BLaER1 (cell line): Measurements from ENCODE around the gene METTL22.

Source experiments
- H3K27ac ChIP-seq: shearing (Covaris generic); formaldehyde crosslinking; 2 replicates; pipeline ENCODE4 v1.8.1; 2022
- H3K27me3 ChIP-seq: shearing (Covaris generic); formaldehyde crosslinking; 2 replicates; pipeline ENCODE4 v1.8.1; 2022
- H3K36me3 ChIP-seq: shearing (Covaris generic); formaldehyde crosslinking; 2 replicates; pipeline ENCODE4 v1.8.1; 2022
- H3K4me1 ChIP-seq: shearing (Covaris generic); formaldehyde crosslinking; 2 replicates; pipeline ENCODE4 v1.8.1; 2022
- H3K4me2 ChIP-seq: shearing (Covaris generic); formaldehyde crosslinking; 2 replicates; pipeline ENCODE4 v1.8.1; 2022
- H3K4me3 ChIP-seq: shearing (Covaris generic); formaldehyde crosslinking; 2 replicates; pipeline ENCODE4 v1.8.1; 2022
- H3K9ac ChIP-seq: shearing (Covaris generic); formaldehyde crosslinking; 2 replicates; pipeline ENCODE4 v1.8.1; 2022
- H3K9me3 ChIP-seq: shearing (Covaris generic); formaldehyde crosslinking; 2 replicates; pipeline ENCODE4 v1.8.1; 2022
- H4K20me1 ChIP-seq: shearing (Covaris generic); formaldehyde crosslinking; 2 replicates; pipeline ENCODE4 v1.8.1; 2022
- Cebpa-rat ChIP-seq: shearing (Covaris generic); IDR thresholded peaks from 2 replicates; pipeline ENCODE4 v1.8.1; 2022

The METTL22 gene

GRCh38 chr16:8673611-8674412 is 52.3 kb downstream of the METTL22 start:
- no peak overlapping the region for H3K27ac ChIP-seq
- peak overlapping the region; percentile 78 for H3K4me3 ChIP-seq
- peak overlapping the region; percentile 100 for H3K4me2 ChIP-seq
- peaks cover 12% of the 10 kb centered on the region; the same call in 1 of the 2 replicates for H3K36me3 ChIP-seq
- H4K20me1 ChIP-seq = 0 out of 2 replicates have a peak, but pooled peaks cover 5% of the 10 kb centered on the region
- H3K9ac ChIP-seq = peak overlapping the region; percentile 59
- peaks cover 38% of the 10 kb centered on the region for H3K4me1 ChIP-seq
- TF ChIP-seq Cebpa-rat = no peak
- H3K9me3 ChIP-seq = no peaks in the 10 kb centered on the region
- H3K27me3 ChIP-seq = no peaks in the 10 kb centered on the region

DNA sequence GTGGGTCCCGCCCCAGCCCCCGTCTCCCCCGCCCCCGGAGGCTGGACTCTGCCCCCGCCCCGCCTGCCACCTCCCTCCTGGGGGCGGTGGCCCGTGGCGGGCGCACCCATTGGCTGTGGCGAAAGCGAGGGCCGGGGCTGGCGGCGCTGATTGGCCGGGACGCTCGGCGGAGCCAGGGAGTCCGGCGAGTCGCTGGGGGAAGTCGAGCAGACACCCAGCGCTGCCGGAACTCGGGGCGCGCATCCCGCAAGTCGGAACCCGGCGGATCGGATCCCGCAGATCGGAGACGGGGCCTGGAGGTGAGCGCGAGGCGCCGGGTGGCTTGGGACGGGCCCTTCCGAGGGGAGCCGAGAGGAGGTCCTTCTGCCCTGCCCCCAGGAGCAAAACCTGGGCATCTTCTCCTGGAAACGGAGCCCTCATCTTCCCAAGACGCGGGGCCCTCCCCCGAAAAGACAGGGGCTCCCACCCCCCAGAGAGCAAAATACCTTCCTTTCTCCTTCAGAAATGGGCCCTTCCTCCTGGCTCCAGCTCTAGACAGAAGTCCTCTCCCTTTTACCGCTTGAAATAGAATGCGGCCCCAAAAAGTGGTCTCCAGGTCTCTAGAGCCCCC is 53.0 kb downstream of the METTL22 start, which contains the start of gene ABAT:
Gene ABAT, plus strand, starts transcription at position 205 of the 610 bp plus-strand sequence. CDS start 61,123 bp downstream, outside the sequence.
- TF ChIP-seq Cebpa-rat = no peak
- H3K27ac ChIP-seq = peak within 1 kb of the TSS; percentile 53; the same call in 1 of the 2 replicates
- peaks cover 14% of the 10 kb centered on the region; the same call in 1 of the 2 replicates for H3K36me3 ChIP-seq
- H3K9me3 ChIP-seq = peaks cover 2% of the 10 kb centered on the region; the same call in 1 of the 2 replicates
- peak within 1 kb of the TSS; percentile 78 for H3K4me3 ChIP-seq
- peak within 1 kb of the TSS; percentile 76 for H3K9ac ChIP-seq
- 0 out of 2 replicates have a peak, but pooled peaks cover 5% of the 10 kb centered on the region for H4K20me1 ChIP-seq
- H3K4me2 ChIP-seq = peak within 1 kb of the TSS; percentile 100
- H3K27me3 ChIP-seq = no peaks in the 10 kb centered on the region
- peaks cover 38% of the 10 kb centered on the region for H3K4me1 ChIP-seq

GRCh38 chr16:8675183-8676159 is 54.0 kb downstream of the METTL22 start:
- Histone ChIP-seq H4K20me1 (0 out of 2 replicates have a peak, but pooled peaks cover 5% of the 10 kb centered on the region), H3K36me3 (peaks cover 13% of the 10 kb centered on the region; the same call in 1 of the 2 replicates), H3K27ac (no peak overlapping the region), H3K4me1 (peaks cover 41% of the 10 kb centered on the region), H3K4me2 (peak overlapping the region; percentile 100), H3K9me3 (peaks cover 8% of the 10 kb centered on the region), H3K4me3 (peak overlapping the region; percentile 78), H3K9ac (peak overlapping the region; percentile 76; the same call in 1 of the 2 replicates), H3K27me3 (no peaks in the 10 kb centered on the region)
- TF ChIP-seq Cebpa-rat = no peak

DNA sequence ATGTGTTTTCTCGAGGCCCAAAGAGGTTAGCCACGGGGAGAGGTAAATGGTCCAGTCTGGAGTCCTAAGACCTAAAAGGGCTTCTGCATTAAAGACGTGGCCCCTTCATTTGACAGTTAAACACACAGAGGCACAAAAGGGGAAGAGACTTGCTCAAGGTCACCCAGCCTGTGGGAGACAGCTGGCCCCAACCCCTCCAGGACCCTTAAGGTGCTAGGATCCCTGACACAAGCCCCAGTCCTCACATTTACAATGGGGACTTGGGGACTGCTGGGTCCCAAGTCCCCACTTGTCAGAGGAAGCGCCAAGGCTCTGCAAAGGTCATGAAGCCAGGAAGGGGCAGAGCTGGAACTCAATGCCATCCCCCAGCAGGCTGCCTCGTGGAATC is 54.7 kb downstream of the METTL22 start:
- no peak for TF ChIP-seq Cebpa-rat
- H3K36me3 ChIP-seq = peaks cover 11% of the 10 kb centered on the region; the same call in 1 of the 2 replicates
- no peaks in the 10 kb centered on the region for H3K27me3 ChIP-seq
- H3K9ac ChIP-seq = no peak overlapping the region
- no peak overlapping the region for H3K4me3 ChIP-seq
- peak overlapping the region; percentile 51 for H3K4me2 ChIP-seq
- no peak overlapping the region for H3K27ac ChIP-seq
- H3K9me3 ChIP-seq = peaks cover 8% of the 10 kb centered on the region
- peaks cover 44% of the 10 kb centered on the region for H3K4me1 ChIP-seq
- H4K20me1 ChIP-seq = 0 out of 2 replicates have a peak, but pooled peaks cover 5% of the 10 kb centered on the region

DNA sequence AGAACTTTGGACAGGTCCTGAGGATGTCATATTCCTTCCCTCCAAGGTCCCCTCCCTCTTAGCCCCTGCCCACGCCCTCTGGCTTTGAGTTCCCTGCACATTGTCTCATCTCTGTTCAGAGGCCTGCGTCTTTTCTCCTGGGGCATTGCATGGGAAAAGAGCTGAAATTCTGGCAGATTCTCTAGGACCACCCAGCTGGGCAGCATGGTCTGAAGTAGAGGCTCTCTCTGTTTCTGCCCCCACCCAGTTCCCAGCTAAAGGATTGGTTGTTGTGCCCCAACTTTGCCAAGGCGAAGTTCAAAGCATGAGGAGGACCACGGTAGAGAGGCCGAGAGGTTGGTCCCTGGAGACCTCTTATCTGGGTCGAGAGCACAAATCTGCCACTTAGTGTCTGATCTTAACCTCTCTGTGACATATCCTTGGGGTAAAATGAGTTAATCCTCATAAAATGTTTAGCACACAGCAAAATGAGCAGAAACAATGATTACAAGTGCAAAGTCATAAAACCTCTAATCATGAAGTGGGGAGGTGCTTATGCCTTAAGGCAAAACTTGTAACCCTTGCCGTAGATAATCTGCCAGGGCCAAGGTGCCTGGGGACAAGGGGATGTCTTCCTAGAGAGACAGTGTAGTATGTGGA is 55.4 kb downstream of the METTL22 start:
- no peak overlapping the region for H3K4me3 ChIP-seq
- TF ChIP-seq Cebpa-rat = no peak
- peaks cover 44% of the 10 kb centered on the region for H3K4me1 ChIP-seq
- H3K9me3 ChIP-seq = peaks cover 8% of the 10 kb centered on the region
- H3K27ac ChIP-seq = no peak overlapping the region
- H3K27me3 ChIP-seq = no peaks in the 10 kb centered on the region
- peaks cover 11% of the 10 kb centered on the region; the same call in 1 of the 2 replicates for H3K36me3 ChIP-seq
- H4K20me1 ChIP-seq = 0 out of 2 replicates have a peak, but pooled peaks cover 5% of the 10 kb centered on the region
- no peak overlapping the region for H3K9ac ChIP-seq
- H3K4me2 ChIP-seq = peak overlapping the region; percentile 51

GRCh38 chr16:8677481-8677880 is 56.0 kb downstream of the METTL22 start:
- Histone ChIP-seq H3K4me2 (peak overlapping the region; percentile 51), H3K4me3 (no peak overlapping the region), H3K27ac (no peak overlapping the region)

GRCh38 chr16:8678068-8678927 is 56.8 kb downstream of the METTL22 start:
- peaks cover 8% of the 10 kb centered on the region for H3K9me3 ChIP-seq
- peaks cover 44% of the 10 kb centered on the region for H3K4me1 ChIP-seq
- H3K4me2 ChIP-seq = no peak overlapping the region
- H3K36me3 ChIP-seq = peaks cover 11% of the 10 kb centered on the region; the same call in 1 of the 2 replicates
- H3K27me3 ChIP-seq = no peaks in the 10 kb centered on the region
- no peak overlapping the region for H3K4me3 ChIP-seq
- 0 out of 2 replicates have a peak, but pooled peaks cover under 1% of the 10 kb centered on the region for H4K20me1 ChIP-seq
- no peak overlapping the region for H3K27ac ChIP-seq
- TF ChIP-seq Cebpa-rat = no peak
- H3K9ac ChIP-seq = no peak overlapping the region

More at GRCh38 chr16:8677481-8677880, 56.0 kb downstream of the METTL22 start:
- H3K36me3 ChIP-seq = peaks cover 11% of the 10 kb centered on the region; the same call in 1 of the 2 replicates
- peaks cover 8% of the 10 kb centered on the region for H3K9me3 ChIP-seq
- no peaks in the 10 kb centered on the region for H3K27me3 ChIP-seq
- no peak overlapping the region for H3K9ac ChIP-seq
- H4K20me1 ChIP-seq = 0 out of 2 replicates have a peak, but pooled peaks cover 5% of the 10 kb centered on the region
- no peak for TF ChIP-seq Cebpa-rat
- H3K4me1 ChIP-seq = peaks cover 44% of the 10 kb centered on the region

- no peak overlapping the region for H3K9ac ChIP-seq
- H3K4me1 ChIP-seq = peaks cover 38% of the 10 kb centered on the region
- H3K36me3 ChIP-seq = peaks cover 11% of the 10 kb centered on the region; the same call in 1 of the 2 replicates
- no peak overlapping the region for H3K27ac ChIP-seq
- no peaks in the 10 kb centered on the region for H4K20me1 ChIP-seq
- no peak overlapping the region for H3K4me3 ChIP-seq
- TF ChIP-seq Cebpa-rat = no peak
- no peaks in the 10 kb centered on the region for H3K27me3 ChIP-seq
- H3K9me3 ChIP-seq = peaks cover 8% of the 10 kb centered on the region
- H3K4me2 ChIP-seq = no peak overlapping the region
Measured at GRCh38 chr16:8679151-8679550, 57.7 kb downstream of the METTL22 start.
